Measurements from ENCODE around the gene IQSEC2. TPM values are rescaled to one million over a fixed set of nuclear protein-coding genes. Genes with fewer than 3 reads are reported as not detected.

Gene IQSEC2
- total and polyA plus RNA-seq, 5 donors from 2014 or later = 0.15 to 0.42 (median 0.35) TPM; not detected in 1

DNA sequence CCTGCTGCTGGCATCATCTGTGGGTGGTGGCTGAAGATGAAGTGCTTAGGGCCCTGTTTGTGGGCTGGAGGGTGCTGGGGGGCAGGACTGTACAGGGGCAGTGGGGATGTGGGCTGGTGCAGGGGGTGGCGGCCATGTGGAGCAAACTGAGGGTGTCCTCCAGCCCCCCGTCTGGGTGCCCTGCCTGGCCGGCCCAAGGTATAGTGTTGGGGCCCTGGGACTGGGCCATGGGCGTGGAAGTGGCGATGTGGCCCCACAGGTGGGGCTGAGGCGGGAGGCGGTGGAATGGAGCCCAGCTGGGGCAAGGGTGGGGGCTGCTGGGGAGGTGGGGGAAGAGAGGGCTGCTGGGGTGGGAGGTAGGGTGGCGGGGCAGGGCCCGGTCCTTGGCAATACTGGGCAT lies 46.9 kb downstream of the IQSEC2 start:
- H3K4me3 Mint-ChIP-seq = no peak overlapping the region
- Histone ChIP-seq H3K27ac (ENCODE audit: insufficient read depth, low read length, poor library complexity, severe bottlenecking) (no peak overlapping the region), H3K9me3 (ENCODE audit: control insufficient read depth in 2 of 2, low read length in 2 of 2) (no peaks in the 10 kb centered on the region), H3K4me3 (ENCODE audit: low read depth, low read length) (no peak overlapping the region), H3K27me3 (ENCODE audit: control insufficient read depth, insufficient read depth, low read length) (no peaks in the 10 kb centered on the region), H3K4me1 (ENCODE audit: control insufficient read depth, insufficient read depth, low read length, poor library complexity, severe bottlenecking) (no peaks in the 10 kb centered on the region), H3K36me3 (ENCODE audit: control insufficient read depth, insufficient read depth, low read length) (no peaks in the 10 kb centered on the region)
- no peaks in the 10 kb centered on the region for H3K4me1 Mint-ChIP-seq
- DNase-seq (no peak), ATAC-seq (ENCODE audit: low read depth in 2 of 2) (no peak)
- H3K36me3 Mint-ChIP-seq = no peaks in the 10 kb centered on the region
- peaks cover 4% of the 10 kb centered on the region for H3K27me3 Mint-ChIP-seq
- no peak overlapping the region for H3K27ac Mint-ChIP-seq
- peaks cover 0 to 2% (median 0%) of the 10 kb centered on the region in 7 donors for H3K9me3 Mint-ChIP-seq

DNA sequence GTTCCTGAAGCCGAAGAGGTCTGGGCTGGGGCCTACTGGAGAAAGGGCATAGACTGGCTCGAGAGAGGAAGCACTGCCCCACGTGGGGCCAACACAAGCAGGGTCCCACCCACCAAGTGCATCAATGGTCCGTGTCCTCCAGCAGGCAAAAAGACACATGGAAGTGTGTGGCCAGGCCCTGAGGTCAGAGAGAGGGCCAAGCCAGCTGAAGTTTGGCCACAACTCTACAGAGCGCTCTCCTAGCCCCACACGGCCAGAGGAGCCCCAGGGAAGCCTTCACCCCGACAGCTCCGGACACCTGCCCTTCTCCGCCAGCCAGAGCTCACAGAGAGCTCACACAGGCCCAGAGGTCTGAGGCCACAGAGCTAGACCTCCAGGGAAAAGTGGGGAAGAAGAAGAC lies 47.8 kb downstream of the IQSEC2 start:
- H3K27ac ChIP-seq (ENCODE audit: insufficient read depth, low read length, poor library complexity, severe bottlenecking) = no peak overlapping the region
- Mint-ChIP-seq H3K27ac (no peak overlapping the region), H3K4me1 (peaks cover 0 to 3% (median 0%) of the 10 kb centered on the region in 4 donors), H3K4me3 (no peak overlapping the region), H3K36me3 (no peaks in the 10 kb centered on the region), H3K9me3 (peaks cover 0 to 2% (median 0%) of the 10 kb centered on the region in 7 donors), H3K27me3 (peaks cover 4% of the 10 kb centered on the region)
- no peak overlapping the region for H3K4me3 ChIP-seq (ENCODE audit: low read depth, low read length)
- no peaks in the 10 kb centered on the region for H3K27me3 ChIP-seq (ENCODE audit: control insufficient read depth, insufficient read depth, low read length)
- DNase-seq (no peak), ATAC-seq (ENCODE audit: low read depth in 2 of 2) (no peak)
- no peaks in the 10 kb centered on the region for H3K36me3 ChIP-seq (ENCODE audit: control insufficient read depth, insufficient read depth, low read length)
- H3K9me3 ChIP-seq (ENCODE audit: control insufficient read depth in 2 of 2, low read length in 2 of 2) = no peaks in the 10 kb centered on the region
- no peaks in the 10 kb centered on the region for H3K4me1 ChIP-seq (ENCODE audit: control insufficient read depth, insufficient read depth, low read length, poor library complexity, severe bottlenecking)

DNA sequence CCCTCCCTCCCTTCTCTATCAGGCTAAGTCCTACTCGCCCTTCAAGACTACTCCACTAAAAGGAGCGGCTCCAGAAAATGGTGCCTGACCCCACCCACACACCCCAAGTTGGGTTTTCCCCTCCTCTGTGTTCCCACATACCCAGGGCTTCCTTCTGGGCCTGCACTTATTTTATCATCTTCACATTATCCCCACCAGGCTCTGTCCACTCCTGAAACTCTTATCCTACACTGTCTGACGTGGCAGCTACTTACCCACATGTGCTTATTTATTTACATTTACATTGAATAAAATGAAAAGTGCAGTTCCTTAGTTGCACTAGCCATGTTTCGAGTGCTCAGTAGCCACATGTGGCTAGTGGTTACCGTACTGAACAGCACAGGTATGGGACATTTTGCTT lies 51.3 kb downstream of the IQSEC2 start:
- DNase-seq = no peak
- H3K27me3 ChIP-seq (ENCODE audit: control insufficient read depth, insufficient read depth, low read length) = no peaks in the 10 kb centered on the region
- H3K4me3 ChIP-seq (ENCODE audit: low read depth, low read length) = no peak overlapping the region
- H3K9me3 ChIP-seq (ENCODE audit: control insufficient read depth in 2 of 2, low read length in 2 of 2) = no peaks in the 10 kb centered on the region
- no peaks in the 10 kb centered on the region for H3K36me3 ChIP-seq (ENCODE audit: control insufficient read depth, insufficient read depth, low read length)
- Mint-ChIP-seq H3K4me1 (peaks cover 3 to 18% (median 10%) of the 10 kb centered on the region in 4 donors), H3K36me3 (no peaks in the 10 kb centered on the region), H3K27ac (no peak overlapping the region), H3K4me3 (no peak overlapping the region), H3K9me3 (peaks cover 0 to 2% (median 0%) of the 10 kb centered on the region in 7 donors), H3K27me3 (peaks cover 12% of the 10 kb centered on the region)
- no peak for ATAC-seq (ENCODE audit: low read depth in 2 of 2)
- H3K4me1 ChIP-seq (ENCODE audit: control insufficient read depth, insufficient read depth, low read length, poor library complexity, severe bottlenecking) = peaks cover 5% of the 10 kb centered on the region
- no peak overlapping the region for H3K27ac ChIP-seq (ENCODE audit: insufficient read depth, low read length, poor library complexity, severe bottlenecking)

DNA sequence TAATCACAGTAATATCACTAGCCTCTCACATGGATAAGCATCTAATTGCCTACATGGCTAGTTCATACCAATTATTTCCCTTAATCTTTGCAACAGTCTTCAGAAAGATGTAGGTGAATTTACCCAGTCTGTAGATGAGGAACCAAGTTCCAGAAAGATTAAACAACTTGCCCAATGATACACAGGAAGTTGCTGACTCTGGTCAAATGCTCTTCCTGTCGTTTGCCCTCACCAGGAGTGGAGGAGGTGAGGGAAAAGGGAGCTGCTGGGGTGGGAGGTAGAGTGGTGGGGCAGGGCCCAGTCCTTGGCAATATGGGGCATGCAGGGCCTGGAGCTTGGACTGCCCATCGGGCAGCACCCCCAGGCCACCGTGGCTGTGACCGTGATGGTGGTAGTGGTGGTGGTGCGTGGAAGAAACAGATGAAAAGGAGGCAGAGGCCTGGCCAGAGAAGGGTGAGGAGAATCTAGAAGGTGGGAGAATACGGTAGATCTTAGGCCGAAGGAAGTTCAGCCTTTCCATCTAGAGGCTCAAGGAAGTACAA lies 54.1 kb downstream of the IQSEC2 start:
- DNase-seq (no peak), ATAC-seq (ENCODE audit: low read depth in 2 of 2) (no peak)
- peaks cover 0 to 2% (median 0%) of the 10 kb centered on the region in 7 donors for H3K9me3 Mint-ChIP-seq
- Histone ChIP-seq H3K9me3 (ENCODE audit: control insufficient read depth in 2 of 2, low read length in 2 of 2) (no peaks in the 10 kb centered on the region), H3K4me1 (ENCODE audit: control insufficient read depth, insufficient read depth, low read length, poor library complexity, severe bottlenecking) (peaks cover 20% of the 10 kb centered on the region), H3K27me3 (ENCODE audit: control insufficient read depth, insufficient read depth, low read length) (no peaks in the 10 kb centered on the region), H3K27ac (ENCODE audit: insufficient read depth, low read length, poor library complexity, severe bottlenecking) (no peak overlapping the region), H3K36me3 (ENCODE audit: control insufficient read depth, insufficient read depth, low read length) (no peaks in the 10 kb centered on the region), H3K4me3 (ENCODE audit: low read depth, low read length) (no peak overlapping the region)
- H3K36me3 Mint-ChIP-seq = peaks cover 7% of the 10 kb centered on the region
- H3K27me3 Mint-ChIP-seq = peaks cover 14% of the 10 kb centered on the region
- peaks cover 14 to 41% (median 24%) of the 10 kb centered on the region in 4 donors for H3K4me1 Mint-ChIP-seq
- H3K4me3 Mint-ChIP-seq = peak overlapping the region in 1 of 4 donors; percentile 1
- no peak overlapping the region for H3K27ac Mint-ChIP-seq

DNA sequence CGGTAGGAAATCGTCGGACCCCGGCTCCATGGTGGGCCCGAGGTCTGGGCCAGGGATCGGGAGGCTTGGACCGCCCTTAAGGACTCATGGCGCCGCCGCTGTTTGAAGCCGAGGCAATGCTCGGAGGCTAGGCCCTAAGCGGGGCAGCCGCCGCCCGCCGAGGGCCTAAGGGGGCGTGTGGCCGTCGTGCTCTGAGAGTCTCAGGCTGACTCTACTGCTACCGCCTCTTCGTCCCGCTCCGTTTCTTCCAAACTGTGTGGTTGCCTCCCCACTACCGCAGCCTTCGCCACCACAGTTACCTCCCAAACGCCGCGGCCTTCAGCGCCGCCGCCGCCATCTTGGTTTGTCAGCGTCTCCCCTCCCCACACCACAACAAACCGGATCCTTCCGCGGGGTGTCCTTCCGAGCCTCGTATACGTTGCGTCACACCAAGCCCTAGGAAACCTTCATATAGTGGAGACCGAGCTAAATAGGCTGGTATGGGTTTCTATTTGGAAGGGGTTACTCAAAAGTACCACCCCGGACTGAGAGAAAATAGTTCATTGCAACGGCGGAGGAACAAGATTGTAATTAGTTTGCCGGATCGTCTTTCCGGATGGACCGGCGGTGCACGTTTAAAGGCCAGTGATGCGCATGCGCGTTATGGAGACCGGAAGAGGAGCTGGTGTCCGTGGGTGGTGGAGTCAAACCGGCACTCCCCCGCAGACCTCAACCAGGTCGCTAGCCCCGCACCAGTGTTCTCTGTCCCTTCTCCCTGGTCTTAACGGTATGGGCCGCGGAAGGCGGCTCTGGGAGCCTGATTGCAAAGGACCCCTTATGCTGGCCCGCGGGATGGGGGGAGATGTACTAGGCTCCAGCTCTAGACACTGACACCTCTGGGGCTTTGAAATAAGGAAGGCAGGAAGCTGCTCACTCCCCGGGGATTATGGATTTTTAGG lies 56.3 kb downstream of the IQSEC2 start, which contains the start of gene KDM5C:
Gene KDM5C, minus strand, starts transcription at position 348 of the 938 bp plus-strand sequence. Its CDS starts 318 bp downstream, at position 30.
- peaks cover 19 to 61% (median 24%) of the 10 kb centered on the region in 4 donors for H3K4me1 Mint-ChIP-seq
- DNase-seq = peak; percentile 80 to 97 (median 97)
- ATAC-seq (ENCODE audit: low read depth in 2 of 2) = peak; percentile 77 to 78

DNA sequence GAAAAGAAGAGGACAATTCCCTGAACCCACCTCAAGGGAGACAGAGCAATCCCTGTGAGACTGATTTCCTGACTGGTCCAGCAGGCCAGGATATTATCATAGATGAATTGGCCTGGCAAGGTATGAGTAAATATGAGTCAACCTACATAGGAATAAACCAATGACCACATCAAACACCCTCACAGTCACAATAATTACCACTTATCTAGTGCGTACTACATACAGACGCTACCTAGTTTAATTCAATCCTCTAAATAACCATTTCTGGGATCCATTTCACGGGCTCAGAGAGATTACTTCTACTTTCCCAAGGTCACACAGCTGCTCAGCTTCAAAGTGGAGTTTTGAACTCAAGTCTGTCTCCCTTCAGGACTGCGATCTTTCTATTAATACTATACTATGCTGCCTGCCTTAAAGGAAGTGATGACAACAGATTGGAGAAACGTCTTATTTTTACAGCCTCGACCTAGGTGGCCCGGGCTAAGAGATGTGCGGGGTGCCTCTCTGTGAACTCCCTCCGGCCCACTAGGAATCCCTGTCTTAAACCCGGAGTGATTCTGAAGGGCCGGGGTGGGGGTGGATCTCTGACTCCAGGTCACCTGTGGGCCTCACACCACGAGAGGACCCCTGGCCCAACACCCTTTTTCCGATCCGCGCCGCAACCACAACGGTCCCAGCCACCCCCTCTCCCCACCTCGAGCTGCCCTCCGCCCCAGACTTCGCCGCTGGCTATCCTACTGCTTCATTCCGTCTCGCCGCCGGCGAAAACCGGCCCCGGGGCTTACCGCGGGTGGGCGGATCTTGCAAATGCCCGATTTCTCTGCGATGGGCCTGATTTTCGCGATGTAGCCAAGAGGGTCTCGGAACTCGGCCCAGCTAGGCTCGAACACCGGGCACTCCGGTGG lies 57.2 kb downstream of the IQSEC2 start:
- H3K4me3 ChIP-seq (ENCODE audit: low read depth, low read length) = peak overlapping the region; percentile 96
- DNase-seq (peak; percentile 1 to 47 (median 46)), ATAC-seq (ENCODE audit: low read depth in 2 of 2) (peak; percentile 37 to 50)
- Mint-ChIP-seq H3K36me3 (peaks cover 19% of the 10 kb centered on the region), H3K4me1 (peaks cover 19 to 71% (median 24%) of the 10 kb centered on the region in 4 donors), H3K4me3 (peak overlapping the region; percentile 96 to 100 (median 98)), H3K27me3 (peaks cover 10% of the 10 kb centered on the region), H3K27ac (peak overlapping the region; percentile 99 to 100 (median 99)), H3K9me3 (peaks cover 0 to 2% (median 0%) of the 10 kb centered on the region in 7 donors)
- no peaks in the 10 kb centered on the region for H3K9me3 ChIP-seq (ENCODE audit: control insufficient read depth in 2 of 2, low read length in 2 of 2)
- H3K4me1 ChIP-seq (ENCODE audit: control insufficient read depth, insufficient read depth, low read length, poor library complexity, severe bottlenecking) = peaks cover 33% of the 10 kb centered on the region
- no peaks in the 10 kb centered on the region for H3K27me3 ChIP-seq (ENCODE audit: control insufficient read depth, insufficient read depth, low read length)
- peaks cover 16% of the 10 kb centered on the region for H3K36me3 ChIP-seq (ENCODE audit: control insufficient read depth, insufficient read depth, low read length)
- peak overlapping the region; percentile 81 for H3K27ac ChIP-seq (ENCODE audit: insufficient read depth, low read length, poor library complexity, severe bottlenecking)

More for the DNA sequence above, 56.3 kb downstream of the IQSEC2 start, which contains the start of gene KDM5C:
- no peaks in the 10 kb centered on the region for H3K9me3 ChIP-seq (ENCODE audit: control insufficient read depth in 2 of 2, low read length in 2 of 2)
- H3K27ac Mint-ChIP-seq = peak within 1 kb of the TSS; percentile 99 to 100 (median 99)
- H3K36me3 ChIP-seq (ENCODE audit: control insufficient read depth, insufficient read depth, low read length) = peaks cover 7% of the 10 kb centered on the region
- H3K9me3 Mint-ChIP-seq = peaks cover 0 to 2% (median 0%) of the 10 kb centered on the region in 7 donors
- H3K27me3 Mint-ChIP-seq = peaks cover 10% of the 10 kb centered on the region
- peak within 1 kb of the TSS; percentile 81 for H3K27ac ChIP-seq (ENCODE audit: insufficient read depth, low read length, poor library complexity, severe bottlenecking)
- H3K4me3 ChIP-seq (ENCODE audit: low read depth, low read length) = peak within 1 kb of the TSS; percentile 96
- peaks cover 18% of the 10 kb centered on the region for H3K36me3 Mint-ChIP-seq
- peaks cover 33% of the 10 kb centered on the region for H3K4me1 ChIP-seq (ENCODE audit: control insufficient read depth, insufficient read depth, low read length, poor library complexity, severe bottlenecking)
- H3K4me3 Mint-ChIP-seq = peak within 1 kb of the TSS; percentile 96 to 100 (median 98)
- H3K27me3 ChIP-seq (ENCODE audit: control insufficient read depth, insufficient read depth, low read length) = no peaks in the 10 kb centered on the region

Measured in CD4-positive, CD25-positive, alpha-beta regulatory T cell (primary cell).